Measurements from ENCODE around the gene ZNF687.

Gene ZNF687

DNA sequence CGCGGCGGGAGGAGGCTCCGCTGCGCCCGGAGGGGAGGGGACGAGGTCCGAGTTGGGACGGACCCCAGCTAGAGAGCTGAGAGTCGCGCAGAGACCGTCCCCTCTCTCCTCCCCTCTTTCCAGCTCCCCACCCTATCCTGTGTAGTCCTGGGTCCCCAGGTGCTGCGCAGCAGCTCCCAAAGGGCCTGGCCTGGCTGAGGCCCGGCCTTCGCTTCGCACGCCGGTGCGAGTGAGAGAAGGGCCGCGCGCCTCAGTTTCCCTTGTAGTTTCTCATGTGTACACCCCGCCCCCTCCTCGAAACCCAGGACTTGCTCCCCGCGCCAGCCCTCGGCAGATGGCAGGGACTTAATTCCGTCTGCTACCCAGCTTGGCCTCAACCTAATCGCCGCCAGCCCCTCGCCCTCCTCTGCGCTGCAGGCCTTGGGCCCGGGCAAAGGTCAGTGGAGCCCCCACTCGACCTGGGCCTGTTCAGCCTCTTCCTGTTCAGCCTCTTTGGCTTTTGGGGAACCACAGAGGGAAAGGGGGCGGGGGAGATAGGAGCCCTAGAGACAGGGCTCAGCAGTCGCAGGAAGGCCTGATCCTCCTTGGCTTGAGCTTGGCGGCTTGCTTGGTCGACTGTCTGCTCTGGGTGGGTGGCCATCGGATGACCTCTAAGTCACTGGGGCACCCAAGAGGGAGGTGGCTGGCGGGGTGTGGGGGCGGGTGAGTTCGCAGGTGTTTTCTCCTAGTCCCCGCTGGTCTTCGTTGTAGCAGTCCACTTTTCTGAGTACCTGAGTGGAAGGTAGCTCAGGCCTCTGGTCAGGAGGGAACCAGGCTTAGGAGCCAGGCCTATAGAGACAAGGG lies 1.0 kb downstream of the ZNF687 start:
- DNase-seq = no peak

DNA sequence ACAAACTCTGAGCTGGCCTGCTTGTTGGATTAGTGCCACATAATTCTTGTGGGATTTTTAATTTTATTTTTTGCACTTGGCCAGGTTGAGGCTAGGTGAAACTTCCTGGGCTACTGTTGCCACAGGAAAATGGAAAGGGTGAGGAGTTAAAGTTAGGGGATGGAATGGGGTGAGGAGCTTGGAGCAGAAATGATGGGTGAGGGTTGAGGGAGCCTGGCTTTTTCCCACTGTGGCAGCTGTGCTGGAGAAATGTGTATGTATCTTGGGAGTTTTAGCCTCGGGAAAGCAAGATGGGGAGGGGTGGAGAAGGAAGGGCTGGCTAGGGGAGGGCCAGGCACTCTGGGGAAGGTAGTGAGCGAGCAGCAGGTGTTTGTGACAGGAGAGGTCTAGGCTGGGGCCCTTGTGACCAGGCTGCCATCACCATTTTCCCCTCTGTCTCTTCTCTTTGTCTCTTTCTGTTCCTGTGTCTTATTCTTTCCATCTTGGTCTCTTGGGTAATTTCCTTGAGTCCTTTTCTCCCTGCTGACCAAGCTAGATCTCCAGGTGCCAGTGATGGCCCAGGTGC lies 2.0 kb downstream of the ZNF687 start:
- no peak for DNase-seq

DNA sequence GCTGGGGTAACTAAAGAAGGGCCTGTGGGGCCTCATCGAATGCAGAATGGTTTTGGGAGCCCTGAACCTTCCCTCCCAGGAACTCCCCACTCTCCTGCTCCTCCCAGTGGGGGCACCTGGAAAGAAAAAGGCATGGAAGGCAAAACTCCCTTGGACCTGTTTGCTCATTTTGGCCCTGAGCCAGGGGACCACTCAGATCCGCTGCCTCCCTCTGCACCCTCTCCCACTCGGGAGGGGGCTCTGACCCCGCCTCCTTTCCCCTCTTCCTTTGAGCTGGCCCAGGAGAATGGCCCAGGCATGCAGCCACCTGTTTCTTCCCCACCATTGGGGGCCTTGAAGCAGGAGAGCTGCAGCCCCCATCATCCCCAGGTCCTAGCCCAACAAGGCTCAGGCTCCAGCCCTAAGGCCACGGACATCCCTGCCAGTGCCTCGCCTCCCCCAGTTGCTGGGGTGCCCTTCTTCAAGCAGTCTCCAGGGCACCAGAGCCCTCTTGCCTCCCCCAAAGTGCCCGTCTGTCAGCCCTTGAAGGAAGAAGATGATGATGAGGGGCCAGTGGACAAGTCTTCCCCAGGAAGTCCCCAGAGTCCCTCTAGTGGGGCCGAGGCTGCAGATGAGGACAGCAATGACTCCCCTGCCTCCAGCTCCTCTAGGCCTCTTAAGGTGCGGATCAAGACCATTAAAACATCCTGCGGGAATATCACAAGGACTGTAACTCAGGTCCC lies 4.7 kb downstream of the ZNF687 start:
- no peak for DNase-seq

DNA sequence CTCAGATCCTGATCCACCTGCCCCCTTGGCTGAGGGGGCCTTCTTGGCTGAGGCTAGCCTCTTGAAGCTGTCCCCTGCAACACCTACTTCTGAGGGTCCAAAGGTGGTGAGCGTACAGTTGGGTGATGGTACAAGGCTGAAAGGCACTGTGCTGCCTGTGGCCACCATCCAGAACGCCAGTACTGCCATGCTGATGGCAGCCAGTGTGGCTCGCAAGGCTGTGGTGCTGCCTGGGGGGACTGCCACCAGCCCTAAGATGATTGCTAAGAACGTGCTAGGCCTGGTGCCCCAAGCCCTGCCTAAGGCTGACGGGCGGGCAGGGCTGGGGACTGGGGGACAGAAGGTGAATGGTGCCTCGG lies 5.2 kb downstream of the ZNF687 start:
- DNase-seq = no peak

DNA sequence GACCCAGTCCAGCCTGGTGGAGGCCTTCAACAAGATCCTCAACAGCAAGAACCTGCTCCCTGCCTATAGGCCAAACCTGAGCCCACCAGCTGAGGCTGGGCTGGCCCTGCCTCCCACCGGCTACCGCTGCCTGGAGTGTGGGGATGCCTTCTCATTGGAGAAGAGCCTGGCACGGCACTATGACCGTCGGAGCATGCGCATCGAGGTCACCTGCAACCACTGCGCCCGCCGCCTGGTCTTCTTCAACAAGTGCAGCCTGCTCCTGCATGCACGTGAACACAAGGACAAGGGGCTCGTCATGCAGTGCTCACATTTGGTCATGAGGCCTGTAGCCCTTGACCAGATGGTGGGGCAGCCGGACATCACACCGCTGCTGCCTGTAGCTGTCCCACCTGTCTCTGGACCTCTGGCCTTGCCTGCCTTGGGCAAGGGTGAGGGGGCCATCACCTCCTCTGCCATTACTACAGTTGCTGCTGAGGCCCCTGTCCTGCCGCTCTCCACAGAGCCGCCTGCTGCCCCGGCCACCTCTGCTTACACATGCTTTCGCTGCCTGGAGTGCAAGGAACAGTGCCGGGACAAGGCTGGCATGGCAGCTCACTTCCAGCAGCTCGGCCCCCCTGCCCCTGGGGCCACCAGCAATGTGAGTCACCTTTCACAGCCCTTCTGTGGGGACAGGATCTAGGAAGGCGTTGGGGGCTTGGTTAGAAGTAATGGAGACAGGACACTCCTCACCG lies 5.8 kb downstream of the ZNF687 start:
- DNase-seq = no peak

DNA sequence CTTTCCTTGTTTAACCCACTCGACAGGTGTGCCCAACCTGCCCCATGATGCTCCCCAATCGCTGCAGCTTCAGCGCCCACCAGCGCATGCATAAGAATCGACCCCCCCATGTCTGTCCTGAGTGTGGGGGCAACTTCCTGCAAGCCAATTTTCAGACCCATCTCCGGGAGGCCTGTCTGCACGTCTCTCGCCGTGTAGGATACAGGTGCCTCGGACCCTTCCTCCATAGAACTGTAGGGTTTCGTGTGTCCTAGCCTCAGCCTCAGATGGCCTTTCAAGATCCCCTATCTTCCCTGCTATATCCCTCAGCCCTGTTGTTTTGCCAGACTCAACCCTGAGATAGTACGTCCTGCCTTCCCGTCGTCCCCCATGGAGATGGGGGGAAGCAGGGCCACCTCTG lies 6.4 kb downstream of the ZNF687 start:
- no peak for DNase-seq

DNA sequence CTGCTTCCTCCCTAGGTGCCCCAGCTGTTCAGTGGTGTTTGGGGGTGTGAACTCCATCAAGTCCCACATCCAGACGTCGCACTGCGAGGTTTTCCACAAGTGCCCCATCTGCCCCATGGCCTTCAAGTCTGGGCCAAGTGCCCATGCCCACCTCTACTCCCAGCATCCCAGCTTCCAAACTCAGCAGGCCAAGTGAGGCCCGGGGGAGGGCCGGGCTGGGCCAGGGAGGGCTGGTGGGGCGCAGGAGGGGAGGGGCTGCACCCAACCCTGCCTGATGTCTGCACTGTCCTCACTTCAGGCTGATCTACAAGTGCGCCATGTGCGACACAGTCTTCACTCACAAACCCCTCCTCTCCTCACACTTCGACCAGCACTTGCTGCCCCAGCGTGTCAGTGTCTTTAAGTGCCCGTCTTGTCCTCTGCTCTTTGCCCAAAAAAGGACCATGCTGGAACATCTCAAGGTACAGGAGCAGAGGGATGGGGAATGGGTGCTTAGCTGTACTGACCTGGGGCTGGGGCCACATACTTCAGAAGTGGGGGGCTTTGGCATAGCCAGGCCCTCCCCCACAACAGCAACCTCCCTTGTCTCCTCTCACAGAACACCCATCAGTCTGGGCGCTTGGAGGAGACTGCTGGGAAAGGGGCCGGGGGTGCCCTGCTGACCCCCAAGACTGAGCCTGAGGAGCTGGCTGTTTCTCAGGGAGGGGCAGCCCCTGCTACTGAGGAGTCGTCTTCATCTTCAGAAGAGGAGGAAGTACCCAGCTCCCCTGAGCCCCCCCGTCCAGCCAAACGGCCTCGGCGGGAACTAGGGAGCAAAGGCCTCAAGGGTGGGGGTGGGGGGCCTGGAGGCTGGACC lies 7.2 kb downstream of the ZNF687 start:
- DNase-seq = no peak

DNA sequence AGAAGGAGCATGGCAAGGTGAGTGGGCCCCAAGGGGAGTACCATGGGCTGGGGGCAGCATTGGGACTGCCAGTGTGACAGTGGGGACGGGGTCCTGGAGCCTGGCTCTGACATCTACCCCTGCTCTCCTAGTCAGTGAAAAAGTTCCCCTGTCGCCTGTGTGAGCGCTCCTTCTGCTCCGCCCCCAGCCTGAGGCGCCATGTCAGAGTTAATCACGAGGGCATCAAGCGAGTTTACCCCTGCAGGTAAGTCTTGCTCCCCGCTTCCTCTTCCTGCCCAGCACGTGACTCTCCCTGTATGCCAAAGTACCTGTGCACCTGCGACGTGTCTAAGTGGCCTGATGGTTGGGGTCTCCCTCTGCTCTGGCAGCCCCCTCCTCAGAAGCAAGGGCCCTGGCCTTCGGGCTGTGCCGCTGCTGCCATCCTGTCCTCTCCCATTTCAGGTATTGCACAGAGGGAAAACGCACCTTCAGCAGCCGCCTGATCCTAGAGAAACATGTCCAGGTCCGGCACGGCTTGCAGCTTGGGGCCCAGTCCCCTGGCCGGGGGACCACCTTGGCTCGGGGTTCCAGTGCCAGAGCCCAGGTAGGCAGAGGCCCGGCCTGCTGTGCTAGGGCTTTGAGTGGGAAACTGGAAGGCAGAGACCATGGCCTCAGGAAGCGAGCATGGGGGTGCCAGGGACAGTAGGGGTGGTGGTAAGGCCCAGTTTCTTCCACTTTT lies 8.1 kb downstream of the ZNF687 start:
- no peak for DNase-seq

DNA sequence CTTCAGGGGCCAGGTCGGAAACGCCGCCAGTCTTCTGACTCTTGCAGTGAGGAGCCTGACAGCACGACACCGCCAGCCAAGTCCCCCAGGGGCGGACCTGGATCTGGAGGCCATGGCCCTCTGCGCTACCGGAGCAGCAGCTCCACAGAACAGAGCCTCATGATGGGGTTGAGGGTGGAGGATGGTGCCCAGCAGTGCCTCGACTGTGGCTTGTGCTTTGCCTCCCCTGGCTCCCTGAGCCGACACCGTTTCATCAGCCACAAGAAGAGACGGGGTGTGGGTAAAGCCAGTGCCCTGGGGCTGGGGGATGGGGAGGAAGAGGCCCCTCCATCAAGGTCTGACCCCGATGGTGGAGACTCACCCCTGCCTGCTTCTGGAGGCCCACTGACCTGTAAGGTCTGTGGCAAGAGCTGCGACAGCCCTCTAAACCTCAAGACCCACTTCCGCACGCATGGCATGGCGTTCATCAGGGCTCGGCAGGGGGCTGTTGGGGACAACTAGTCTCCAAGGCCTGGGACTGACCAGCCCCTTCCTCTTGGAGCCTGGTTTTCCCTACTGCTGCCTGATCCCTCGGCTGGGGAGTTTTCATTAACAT lies 8.7 kb downstream of the ZNF687 start:
- DNase-seq = no peak

DNA sequence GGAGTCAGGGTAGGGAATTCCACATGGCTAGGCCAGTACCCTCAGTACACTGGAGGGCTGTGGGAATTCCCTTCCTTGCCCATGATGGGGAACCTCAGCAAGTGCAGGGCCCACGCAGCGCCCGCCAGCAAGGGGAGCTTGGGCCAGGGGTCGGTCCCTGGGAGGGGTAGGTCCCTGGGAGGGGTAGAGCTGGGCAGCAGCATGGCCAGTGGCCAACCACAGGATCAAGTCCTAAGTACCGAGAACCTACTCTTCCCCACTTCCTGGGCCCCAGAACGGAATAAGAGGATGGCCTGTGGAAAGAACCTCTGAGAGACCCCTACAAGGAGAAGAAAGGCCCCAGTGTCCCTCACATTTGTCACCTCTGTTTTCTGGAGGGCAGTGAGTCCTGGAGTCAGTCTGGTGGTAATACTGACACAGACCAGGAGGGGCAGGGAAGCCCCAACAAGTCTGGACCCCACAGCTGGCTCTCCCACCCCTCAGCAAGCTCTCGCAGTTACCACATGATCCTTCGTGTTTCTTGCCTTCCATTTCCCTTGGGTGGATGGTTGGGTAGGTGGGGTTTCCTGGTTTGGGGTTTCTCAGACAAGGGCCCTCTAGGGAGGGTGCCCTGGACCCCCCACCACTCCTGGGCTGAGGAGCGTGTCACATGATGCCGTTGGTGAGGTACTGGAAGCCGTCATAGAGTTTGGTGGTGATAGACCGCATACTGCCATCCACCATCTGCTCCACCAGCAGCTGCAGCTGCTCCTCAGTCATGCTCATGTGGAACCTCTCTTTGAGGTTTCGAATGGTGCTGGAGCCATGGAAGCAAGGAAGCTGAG lies 10.3 kb downstream of the ZNF687 start:
- no peak for DNase-seq

DNA sequence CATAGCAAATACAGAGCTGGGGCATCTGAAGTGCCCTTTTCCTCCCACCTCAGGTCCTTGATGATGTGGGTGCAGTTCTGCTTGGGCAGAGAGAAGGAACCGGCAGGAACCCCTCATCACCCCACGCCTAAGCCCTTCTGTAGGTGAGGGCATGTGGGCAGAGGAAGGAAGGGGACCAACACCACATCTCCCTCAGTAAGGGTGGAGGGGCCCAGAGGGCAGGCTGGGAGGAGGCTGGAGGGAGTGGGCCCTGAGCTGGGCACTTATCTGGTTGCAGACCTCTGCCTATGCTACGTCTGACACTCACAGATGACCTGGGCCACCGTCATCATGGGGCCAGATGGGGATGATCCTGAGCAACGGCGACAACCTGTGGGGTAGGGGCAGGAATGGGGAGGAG lies 11.0 kb downstream of the ZNF687 start:
- DNase-seq = no peak

DNA sequence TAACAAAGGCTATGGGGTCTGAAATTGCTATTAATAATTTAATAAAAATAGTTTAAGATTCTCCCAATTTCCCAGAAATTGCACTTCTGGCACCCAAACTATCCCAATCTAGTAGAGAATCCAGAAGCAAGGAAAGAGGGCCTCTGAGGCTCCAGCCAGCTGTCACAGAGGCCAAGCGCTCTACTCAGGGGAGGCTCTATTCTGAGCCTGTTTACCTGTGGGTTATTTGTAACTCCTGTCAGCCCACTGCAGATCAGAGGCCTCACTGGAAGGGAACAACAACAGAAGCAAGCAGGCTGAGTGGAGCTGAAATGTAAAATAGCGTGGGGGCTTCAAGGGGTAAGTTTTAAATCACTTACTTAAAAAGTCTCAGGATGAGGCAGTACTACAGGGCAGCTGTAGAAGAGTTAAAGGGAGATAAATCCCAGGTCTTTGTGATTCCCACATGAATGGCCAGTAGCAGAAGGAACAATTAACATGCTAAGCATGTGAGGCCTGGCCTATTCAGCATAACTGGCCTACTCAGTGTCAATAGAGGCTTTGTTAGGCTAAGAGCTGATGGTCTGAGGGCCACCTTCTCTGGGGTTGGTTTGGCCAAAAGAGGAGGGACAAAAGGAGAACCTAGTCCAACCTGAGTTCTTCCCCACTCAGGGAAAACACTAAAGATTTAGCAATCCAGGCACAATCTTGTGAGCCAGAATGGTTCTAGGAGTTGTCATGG lies 12.8 kb downstream of the ZNF687 start:
- DNase-seq = no peak

DNA sequence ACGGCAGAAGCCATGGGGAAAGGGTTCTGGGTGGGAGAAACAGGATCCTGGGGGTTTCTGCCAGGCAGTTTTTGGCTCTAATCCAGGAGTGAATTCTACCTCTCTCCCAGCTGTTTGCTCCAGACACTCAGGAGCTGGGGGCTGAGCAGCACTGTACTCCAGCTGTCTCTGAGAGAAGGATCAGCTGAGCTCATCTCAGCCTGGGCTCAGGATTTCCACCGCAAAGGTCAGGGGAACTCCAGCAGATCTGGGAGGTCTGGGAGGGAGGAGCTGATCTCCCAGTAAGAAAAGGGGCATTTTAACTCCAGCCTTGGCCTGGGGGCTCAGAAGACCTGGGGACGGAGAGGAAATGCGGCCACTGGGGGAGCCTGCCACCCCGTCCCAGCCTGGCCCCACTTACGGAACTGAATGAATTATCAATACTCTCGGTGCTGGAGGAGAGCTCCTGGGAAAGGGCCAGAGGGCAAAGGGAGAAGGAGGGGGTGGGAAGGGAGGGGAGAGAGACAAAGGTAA lies 27.8 kb downstream of the ZNF687 start:
- DNase-seq = no peak

DNA sequence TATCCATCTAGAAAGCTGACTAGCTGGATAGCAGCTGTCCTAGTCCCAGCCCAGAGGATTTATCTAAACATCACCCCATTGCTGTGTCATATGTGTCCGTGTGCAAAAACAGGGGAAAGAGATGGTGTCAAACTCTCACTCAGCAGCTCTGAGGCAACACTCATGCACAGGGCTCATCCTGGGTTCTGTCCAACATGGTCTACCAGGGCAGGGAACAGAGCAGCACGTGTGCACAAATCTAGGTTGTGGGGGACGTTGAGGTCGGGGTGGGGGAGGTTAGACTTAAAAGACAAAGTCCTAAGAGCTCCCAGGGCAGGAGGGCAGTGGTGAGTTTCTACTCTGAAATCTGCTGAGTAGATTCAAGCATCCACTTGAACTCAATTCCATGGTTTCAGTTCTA lies 28.9 kb downstream of the ZNF687 start:
- no peak for DNase-seq

DNA sequence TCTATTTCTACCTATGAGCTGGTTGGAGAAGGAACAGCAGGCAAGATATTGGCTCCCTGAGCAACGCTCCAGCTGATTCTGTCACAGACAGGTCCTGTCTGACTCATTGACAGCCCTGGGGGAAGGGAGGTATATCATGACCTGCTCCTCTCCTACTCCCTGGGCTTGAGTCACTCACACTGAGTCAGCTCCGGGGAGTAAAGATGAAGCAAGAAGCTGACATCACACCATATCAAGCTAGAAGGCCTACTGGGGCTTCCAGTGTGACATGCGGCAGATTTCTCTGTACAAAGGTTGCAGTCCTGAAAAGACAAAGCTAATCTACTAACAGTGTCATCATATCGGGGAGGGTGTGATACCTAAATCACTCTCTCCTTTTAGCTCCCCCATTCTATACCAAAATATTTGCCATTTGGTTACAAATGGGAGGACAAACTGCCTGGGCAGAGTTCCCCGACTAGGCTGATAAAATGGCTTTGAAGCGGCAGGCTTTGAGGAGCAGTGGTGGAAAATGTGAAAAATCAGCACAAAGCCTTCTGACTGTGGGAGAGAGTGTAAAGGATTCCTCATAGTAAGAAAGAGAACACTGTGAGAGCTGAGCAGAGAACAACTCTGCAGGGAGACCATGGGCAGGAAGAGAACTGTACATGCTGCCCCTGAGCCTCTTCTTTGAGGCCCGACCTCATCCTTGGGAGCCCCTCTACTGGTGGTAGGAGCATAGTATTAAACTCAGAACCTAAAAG lies 29.7 kb downstream of the ZNF687 start:
- no peak for DNase-seq

DNA sequence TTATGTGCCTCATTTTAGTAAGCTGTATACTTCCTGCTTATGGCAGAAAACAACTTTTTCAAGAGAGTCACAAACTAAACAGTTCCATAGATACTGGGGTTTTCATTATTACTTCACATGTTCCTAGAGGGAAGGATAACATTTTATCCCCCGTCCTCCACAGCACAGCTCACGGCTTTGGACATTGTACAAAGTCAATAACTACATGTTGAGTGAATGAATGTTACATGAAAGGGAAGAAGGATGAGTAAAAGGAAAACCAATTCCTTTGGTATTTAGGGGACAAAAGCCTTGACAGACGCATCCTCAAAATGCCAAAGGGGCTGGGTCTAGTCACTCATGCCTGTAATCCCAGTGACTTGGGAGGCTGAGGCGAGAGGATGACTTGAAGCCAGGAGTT lies 30.3 kb downstream of the ZNF687 start:
- DNase-seq = no peak

DNA sequence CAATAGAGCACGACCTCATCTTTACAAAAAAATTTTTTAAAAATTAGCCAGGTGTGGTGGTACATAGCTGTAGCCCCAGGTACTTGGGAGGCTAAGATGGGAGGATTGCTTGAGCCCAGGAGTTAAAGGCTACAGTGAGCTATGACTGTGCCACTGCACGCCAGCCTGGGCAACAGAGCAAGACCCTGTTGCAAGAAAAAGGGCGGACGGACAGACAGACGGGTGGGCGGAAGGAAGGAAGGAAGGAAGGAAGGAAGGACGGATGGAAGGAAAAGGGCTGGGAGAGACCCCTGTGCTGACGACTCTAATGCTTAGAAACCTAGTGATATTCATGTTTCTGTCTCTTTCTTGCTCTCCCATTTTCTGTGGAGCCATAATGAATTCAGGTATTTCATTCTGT lies 30.7 kb downstream of the ZNF687 start:
- no peak for DNase-seq

DNA sequence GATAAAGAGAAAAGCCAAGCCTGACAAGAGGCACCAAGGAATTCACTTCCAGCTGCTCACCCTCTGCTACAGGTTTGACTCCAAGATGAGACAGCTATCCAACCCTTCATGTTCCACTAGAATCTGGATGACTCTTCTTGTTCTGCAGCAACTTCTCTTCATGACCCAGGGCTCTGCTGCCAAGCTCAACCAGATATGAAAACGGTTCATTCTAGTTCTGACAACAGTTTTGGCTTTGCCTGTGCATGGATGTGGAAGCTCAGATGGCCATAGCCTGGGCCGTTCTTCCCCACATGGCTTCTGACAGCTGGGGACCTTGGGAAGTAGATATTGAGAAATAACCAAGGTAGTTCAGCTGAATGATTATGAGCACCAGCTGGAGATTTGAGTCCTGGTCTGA lies 31.4 kb downstream of the ZNF687 start:
- no peak for DNase-seq

Measured in COR-L47 (cell line).